Measurements from ENCODE around the gene GDNF.
A peak's percentile ranks its signal among the peaks of the same experiment; 100 is the strongest.

Gene GDNF

GRCh38 chr5:37855438-37855837, 15.6 kb upstream of the GDNF start:
- Histone ChIP-seq H3K4me1 (ENCODE audit: control insufficient read depth, insufficient read depth, low read length) (peaks cover 2% of the 10 kb centered on the region; the same call in 1 of the 2 replicates), H3K36me3 (ENCODE audit: control insufficient read depth in 2 of 2, insufficient read depth in 1 of 2, low read length in 2 of 2) (no peaks in the 10 kb centered on the region), H3K9me3 (ENCODE audit: control insufficient read depth, insufficient read depth, low read depth, low read length) (no peaks in the 10 kb centered on the region), H3K4me3 (ENCODE audit: low read depth, low read length) (no peak overlapping the region), H3K27ac (ENCODE audit: extremely low read depth, low read depth, low read length) (no peak overlapping the region)
- ChIA-PET POLR2A (no interaction called here), CTCF (no interaction called here)
- TF ChIP-seq, protein P1, sequence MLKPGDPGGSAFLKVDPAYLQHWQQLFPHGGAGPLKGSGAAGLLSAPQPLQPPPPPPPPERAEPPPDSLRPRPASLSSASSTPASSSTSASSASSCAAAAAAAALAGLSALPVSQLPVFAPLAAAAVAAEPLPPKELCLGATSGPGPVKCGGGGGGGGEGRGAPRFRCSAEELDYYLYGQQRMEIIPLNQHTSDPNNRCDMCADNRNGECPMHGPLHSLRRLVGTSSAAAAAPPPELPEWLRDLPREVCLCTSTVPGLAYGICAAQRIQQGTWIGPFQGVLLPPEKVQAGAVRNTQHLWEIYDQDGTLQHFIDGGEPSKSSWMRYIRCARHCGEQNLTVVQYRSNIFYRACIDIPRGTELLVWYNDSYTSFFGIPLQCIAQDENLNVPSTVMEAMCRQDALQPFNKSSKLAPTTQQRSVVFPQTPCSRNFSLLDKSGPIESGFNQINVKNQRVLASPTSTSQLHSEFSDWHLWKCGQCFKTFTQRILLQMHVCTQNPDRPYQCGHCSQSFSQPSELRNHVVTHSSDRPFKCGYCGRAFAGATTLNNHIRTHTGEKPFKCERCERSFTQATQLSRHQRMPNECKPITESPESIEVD (tag by site-specific recombination; IDR thresholded peaks at IDR 0.05) = no peak
- peak; percentile 95 for TF ChIP-seq PRDM1 (tag by site-specific recombination; IDR thresholded peaks at IDR 0.05)
- TF ChIP-seq ZNF610 (tag by site-specific recombination; IDR thresholded peaks at IDR 0.05; ENCODE audit: borderline replicate concordance) = no peak

DNA sequence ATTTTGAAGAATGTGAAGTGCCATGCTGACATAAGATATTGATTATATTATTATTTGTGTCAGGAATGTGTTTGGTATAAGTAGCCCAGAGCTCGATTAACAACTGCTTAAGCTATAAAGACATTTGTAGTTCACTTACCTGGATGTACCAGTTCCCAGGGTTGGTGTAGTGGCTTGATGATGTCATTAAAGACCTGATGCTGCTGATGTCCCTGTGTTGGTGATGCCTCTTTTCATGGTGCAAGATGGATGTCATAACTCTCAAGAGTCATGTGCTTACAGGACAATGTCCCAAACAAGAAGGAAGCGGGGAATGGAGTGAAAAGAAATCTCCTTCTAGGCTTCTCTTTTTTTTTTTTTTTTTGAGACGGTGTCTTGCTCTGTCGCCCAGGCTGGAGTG, 11.5 kb upstream of the GDNF start:
- Histone ChIP-seq H3K9me3 (ENCODE audit: control insufficient read depth, insufficient read depth, low read depth, low read length) (no peaks in the 10 kb centered on the region), H3K4me1 (ENCODE audit: control insufficient read depth, insufficient read depth, low read length) (peaks cover 24% of the 10 kb centered on the region), H3K36me3 (ENCODE audit: control insufficient read depth in 2 of 2, insufficient read depth in 1 of 2, low read length in 2 of 2) (no peaks in the 10 kb centered on the region), H3K4me3 (ENCODE audit: low read depth, low read length) (no peak overlapping the region), H3K27ac (ENCODE audit: extremely low read depth, low read depth, low read length) (no peak overlapping the region)
- ChIA-PET CTCF (no interaction called here), POLR2A (no interaction called here)
- TF ChIP-seq, protein P2, sequence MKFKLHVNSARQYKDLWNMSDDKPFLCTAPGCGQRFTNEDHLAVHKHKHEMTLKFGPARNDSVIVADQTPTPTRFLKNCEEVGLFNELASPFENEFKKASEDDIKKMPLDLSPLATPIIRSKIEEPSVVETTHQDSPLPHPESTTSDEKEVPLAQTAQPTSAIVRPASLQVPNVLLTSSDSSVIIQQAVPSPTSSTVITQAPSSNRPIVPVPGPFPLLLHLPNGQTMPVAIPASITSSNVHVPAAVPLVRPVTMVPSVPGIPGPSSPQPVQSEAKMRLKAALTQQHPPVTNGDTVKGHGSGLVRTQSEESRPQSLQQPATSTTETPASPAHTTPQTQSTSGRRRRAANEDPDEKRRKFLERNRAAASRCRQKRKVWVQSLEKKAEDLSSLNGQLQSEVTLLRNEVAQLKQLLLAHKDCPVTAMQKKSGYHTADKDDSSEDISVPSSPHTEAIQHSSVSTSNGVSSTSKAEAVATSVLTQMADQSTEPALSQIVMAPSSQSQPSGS (tag by site-specific recombination; IDR thresholded peaks at IDR 0.05; ENCODE audit: low read depth) = peak; percentile 81; the same call in 1 of the 2 replicates
- no peak for TF ChIP-seq SETDB1 (IDR thresholded peaks at IDR 0.05; ENCODE audit: insufficient read length, low read length)

DNA sequence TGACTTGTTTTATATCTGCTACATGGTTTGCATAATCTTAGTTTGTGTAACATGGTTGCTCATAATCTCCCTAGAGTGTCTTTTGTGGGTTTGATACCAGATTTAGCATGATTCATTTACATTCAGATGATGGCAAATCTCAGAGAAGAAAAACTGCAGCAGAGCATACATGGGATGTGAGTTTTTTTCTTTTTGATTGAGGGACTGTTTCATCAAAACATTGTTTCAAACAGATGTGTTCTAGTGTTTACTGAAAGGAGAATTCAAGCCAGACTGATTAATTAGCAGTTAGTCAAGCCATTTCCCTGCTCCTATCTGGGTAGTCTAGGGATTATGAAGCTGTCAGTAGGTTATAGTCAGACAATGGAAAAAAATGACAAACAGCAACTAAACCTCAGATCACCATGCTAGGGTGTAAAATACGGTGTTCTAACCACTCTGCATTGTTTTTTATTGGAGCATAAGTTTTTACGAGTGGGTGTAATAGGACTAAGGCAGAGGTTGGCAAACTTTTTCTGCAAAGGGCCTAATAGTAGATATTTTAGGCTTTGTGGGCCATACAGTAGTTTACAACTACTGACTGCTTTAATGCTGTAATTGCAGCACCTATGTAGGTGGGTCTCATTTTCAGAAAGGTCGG, 10.5 kb upstream of the GDNF start:
- no peak overlapping the region for H3K27ac ChIP-seq (ENCODE audit: extremely low read depth, low read depth, low read length)
- H3K4me1 ChIP-seq (ENCODE audit: control insufficient read depth, insufficient read depth, low read length) = peaks cover 24% of the 10 kb centered on the region
- H3K4me3 ChIP-seq (ENCODE audit: low read depth, low read length) = no peak overlapping the region
- no peaks in the 10 kb centered on the region for H3K36me3 ChIP-seq (ENCODE audit: control insufficient read depth in 2 of 2, insufficient read depth in 1 of 2, low read length in 2 of 2)
- TF ChIP-seq ZNF585B (tag by site-specific recombination; IDR thresholded peaks at IDR 0.05) (no peak), ZBTB44 (tag by site-specific recombination; IDR thresholded peaks at IDR 0.05) (0 out of 2 replicates have a peak, but pooled peaks have one; percentile 6), ZNF843 (tag by site-specific recombination; IDR thresholded peaks at IDR 0.05) (peak; percentile 52), ZFP41 (tag by site-specific recombination; IDR thresholded peaks at IDR 0.05; ENCODE audit: borderline replicate concordance) (no peak), ZNF555 (tag by site-specific recombination; conservative IDR thresholded peaks at IDR 0.05) (no peak), GFI1B (tag by site-specific recombination; IDR thresholded peaks at IDR 0.05) (peak; percentile 79), ZNF580 (tag by site-specific recombination; IDR thresholded peaks at IDR 0.05) (0 out of 2 replicates have a peak, but pooled peaks have one; percentile 45), PRDM4 (tag by site-specific recombination; IDR thresholded peaks at IDR 0.05) (peak; percentile 35; the same call in 1 of the 2 replicates), OSR2 (tag by site-specific recombination; IDR thresholded peaks at IDR 0.05) (peak; percentile 56; the same call in 1 of the 2 replicates), SP7 (tag by site-specific recombination; IDR thresholded peaks at IDR 0.05) (peak; percentile 65; the same call in 1 of the 2 replicates), EGR2 (tag by site-specific recombination; IDR thresholded peaks at IDR 0.05; ENCODE audit: low read depth) (no peak), FEZF1 (tag by site-specific recombination; IDR thresholded peaks at IDR 0.05) (peak; percentile 88), ZSCAN16 (tag by site-specific recombination; IDR thresholded peaks at IDR 0.05) (peak; percentile 98), INSM2 (tag by site-specific recombination; IDR thresholded peaks at IDR 0.05) (no peak)
- TF ChIP-seq, protein P1 (tag by site-specific recombination; IDR thresholded peaks at IDR 0.05) = peak; percentile 93
- ChIA-PET CTCF (interaction anchor here (0.6 to 1.5 kb wide), 2 partner anchors 11 kb away, joined by 3 to 6 read pairs; partner anchors contain the start of gene GDNF), POLR2A (no interaction called here)
- no peaks in the 10 kb centered on the region for H3K9me3 ChIP-seq (ENCODE audit: control insufficient read depth, insufficient read depth, low read depth, low read length)

Data from HEK293 (cell line).